SKM-1 treated with dmso at 0.1 percent for 144 hours (cell line): ENCODE results near the gene LRIG2.
"Not testable (repeated sequence)": the region's sequence is repeated elsewhere in the genome, so short reads cannot be mapped to it uniquely, and the experiment has no call there.

ENCODE experiments used
- DNase-seq: peaks from one replicate; lab custom pipeline; 2025; ENCODE audit not compliant: unreplicated experiment; lab: John Stamatoyannopoulos, UW

Gene LRIG2

DNA sequence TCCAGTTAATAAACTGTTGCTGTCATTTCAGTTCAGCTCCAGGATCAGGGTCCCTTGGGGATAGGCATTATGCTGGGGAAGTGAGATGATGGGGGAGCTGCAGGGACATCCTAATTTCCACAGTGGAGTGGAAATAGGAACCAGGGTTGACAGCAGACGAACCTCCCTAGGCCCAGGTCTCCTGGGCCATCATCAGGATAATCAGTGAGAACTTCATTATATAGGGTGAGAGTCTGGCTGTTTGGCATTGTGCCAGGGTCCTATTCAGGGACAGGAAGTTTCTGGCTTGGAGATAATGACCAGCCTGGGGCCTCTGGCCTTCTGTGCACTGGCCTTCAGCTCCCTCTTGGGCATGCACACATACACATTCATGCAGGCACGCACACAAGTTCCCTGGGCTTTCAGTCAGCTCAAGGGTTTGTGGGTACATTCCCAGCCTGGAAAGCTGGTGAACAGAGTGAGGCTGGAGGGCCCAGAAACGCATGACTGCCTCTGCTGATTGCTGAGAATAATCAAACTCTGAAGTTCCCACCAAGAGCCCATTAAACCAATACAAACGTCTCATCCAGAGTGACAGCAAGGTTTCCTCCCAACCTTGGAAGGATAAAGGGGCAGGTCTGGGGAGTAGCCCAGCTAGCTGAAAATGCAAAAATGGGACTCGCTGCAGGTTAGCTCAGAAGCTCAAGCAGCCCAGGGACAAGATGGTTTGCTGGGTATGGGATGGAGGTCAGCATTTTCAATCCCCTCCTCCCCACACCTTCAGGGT is 13.9 kb upstream of the LRIG2 start:
- DNase-seq: no peak

DNA sequence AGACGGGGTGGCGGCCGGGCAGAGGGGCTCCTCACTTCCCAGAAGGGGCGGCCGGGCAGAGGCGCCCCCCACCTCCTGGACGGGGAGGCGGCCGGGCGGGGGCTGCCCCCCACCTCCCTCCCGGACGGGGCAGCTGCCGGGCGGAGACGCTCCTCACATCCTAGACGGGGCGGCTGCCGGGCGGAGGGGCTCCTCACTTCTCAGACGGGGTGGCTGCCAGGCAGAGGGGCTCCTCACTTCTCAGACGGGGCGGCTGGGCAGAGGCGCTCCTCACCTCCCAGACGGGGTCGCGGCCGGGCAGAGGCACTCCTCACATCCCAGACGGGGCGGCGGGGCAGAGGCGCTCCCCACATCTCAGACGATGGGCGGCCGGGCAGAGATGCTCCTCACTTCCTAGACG is 9.5 kb upstream of the LRIG2 start:
- DNase-seq: not testable (repeated sequence)

DNA sequence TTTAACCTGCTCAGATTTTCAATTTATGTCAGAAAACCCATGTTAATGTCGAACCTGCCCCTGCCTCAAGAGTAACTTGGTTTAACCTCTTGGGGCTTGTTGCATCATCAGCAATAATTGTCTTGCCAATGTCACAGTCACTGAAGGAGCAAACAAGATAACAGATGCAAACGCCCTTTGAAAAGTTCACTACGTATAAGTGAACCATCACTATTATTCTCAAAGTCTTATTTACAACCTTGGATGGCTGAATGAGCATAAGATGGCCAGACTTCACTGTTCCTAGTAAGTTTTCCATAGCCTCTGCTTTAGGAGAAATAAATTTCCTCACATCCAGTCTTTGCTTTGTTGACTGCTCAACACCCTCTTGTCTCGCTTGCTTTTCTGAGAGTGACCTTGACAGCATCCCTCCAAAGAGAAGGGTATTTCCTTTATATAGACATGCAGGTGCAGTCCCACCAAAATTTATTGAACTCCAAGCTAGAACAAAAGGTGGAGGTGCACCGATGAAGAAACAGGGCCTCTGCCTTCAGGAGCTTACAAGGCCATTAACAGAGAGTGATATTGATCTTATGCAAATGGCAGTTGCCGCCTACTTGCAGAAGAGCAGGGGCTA is 749 bp upstream of the LRIG2 start:
- DNase-seq: no peak

DNA sequence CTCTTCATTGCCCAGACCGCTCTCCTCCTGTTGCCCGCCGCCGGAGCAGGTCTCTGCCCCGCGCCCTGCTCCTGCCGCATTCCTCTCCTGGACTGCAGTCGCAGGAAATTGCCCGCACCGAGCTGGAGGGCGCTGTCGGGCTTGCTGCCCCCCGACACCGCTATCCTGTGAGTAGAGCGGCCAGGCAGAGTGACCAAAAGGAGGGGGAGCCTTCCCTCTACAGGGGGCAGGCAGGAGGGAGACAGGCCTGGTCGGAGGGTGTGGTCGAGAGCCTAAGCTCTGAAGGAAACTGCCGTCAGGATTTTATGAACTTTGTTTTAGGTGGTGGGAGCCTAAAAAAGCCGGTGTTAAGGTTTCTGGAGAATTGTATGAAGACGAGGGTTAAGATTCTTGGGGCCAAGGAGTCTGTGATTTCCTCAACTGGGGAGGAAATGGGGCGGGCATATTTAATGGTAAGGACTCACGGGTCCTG is 517 bp downstream of the LRIG2 start:
- DNase-seq: no peak

DNA sequence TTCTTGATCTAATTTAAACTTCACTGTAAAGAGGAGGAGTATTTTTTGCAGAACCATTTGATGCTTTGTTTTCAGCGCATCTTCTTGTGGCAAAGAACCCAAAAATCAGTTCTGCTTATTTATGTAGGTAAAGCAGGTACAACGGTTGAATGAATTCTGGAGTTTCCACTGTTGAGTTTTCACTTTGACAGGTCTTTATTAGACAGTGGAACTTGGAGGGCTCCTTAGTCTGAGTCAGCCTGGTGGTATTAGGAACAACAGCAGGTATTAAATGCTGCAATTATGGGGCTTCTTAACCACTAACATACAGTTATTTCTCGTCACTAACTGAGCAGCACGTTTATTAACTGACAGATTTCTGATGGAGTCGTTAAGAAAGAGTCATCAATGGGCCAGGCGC is 1.2 kb downstream of the LRIG2 start:
- DNase-seq: no peak

DNA sequence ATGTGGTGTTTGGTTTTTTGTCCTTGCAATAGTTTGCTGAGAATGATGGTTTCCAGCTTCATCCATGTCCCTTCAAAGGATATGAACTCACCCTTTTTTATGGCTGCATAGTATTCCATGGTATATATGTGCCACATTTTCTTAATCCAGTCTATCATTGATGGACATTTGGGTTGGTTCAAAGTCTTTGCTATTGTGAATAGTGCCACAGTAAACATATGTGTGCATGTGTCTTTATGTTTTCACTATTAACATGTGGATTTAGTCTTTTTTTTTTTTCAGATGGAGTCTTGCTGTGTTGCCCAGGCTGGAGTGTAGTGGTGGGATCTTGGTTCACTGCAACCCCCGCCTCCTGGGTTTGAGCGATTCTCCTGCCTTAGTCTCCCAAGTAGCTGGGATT is 5.0 kb downstream of the LRIG2 start:
- not testable (repeated sequence) for DNase-seq

DNA sequence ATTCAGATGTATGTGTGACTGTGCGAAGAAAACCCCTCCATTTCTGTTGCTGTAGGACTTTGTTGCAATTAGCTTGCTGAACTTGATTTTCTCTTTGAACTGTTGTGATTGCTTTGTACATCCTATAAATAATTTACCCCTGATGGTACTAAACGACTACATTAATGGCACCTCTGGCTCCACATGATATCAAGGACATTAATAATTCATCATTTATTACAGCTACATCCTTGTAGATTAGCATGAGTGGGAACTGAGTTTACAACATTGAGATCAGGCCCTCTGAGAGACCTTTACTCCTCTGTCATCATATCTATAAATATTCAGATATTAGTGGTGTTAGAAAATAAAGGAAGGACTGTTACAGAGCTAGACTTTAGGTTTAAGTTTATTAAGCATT is 13.5 kb downstream of the LRIG2 start:
- DNase-seq: no peak

DNA sequence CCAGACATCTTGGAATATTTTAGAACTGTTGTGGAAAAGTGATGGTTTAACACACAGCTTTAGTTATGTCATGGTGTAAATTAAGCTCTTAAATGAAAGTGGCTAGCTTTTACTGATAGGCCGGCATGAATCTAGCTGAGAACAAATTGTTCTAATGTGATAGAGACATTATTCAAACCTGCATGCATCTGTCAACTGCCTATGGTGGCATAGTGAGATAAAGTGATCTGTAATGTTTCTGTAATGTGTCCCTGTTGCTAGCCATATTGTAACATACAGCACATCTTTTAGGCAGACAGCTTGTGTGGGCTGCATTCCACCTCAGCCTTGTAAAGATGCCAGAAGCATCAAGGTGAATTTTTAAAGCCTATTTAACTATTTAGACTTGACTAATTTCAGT is 16.0 kb downstream of the LRIG2 start:
- DNase-seq: no peak

DNA sequence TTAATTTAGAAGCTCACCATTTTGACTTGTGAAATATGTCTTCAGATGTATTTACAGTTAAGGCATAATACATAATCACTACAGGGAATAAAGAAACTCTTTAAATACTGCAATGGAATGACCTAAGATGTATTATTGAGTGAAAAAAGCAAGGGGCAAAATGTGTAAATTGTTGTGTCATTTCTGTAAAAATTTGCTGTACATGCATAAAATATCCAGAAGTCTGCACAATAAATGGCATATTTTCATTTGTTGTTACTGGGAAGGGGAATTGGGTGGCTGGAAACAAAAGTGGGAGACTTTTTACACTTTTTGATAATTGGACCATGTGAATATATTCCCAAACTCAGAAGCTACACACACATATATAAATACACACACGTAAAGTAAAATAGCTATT is 17.1 kb downstream of the LRIG2 start:
- no peak for DNase-seq

DNA sequence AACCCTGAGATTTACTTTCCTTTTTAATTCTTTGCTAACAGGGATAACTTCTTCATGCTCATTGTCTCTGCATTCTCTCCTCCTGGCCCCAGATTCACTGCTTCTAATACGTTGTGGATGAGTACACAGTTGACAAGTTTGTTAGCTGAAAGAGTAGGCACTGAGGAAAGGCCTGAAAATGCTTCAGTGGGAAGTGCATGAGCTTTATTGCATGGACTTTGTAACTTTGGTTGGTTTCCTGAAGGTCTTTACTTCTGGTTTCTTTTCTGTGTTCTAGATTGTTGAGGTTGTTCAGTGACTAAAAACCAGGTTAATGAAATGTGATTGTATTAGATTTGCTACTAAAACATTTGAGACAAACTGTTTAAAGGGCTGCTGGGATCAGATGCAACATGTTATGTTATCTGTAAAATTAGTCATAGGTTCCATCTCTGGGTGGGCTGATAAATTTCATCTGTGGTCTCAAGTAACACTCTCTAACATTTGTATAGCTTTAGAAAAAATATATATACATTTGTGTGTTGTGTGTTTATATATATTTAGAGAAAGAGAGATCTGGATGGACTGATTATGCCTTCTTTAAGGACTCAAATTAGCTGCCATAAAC is 19.1 kb downstream of the LRIG2 start:
- DNase-seq: no peak

DNA sequence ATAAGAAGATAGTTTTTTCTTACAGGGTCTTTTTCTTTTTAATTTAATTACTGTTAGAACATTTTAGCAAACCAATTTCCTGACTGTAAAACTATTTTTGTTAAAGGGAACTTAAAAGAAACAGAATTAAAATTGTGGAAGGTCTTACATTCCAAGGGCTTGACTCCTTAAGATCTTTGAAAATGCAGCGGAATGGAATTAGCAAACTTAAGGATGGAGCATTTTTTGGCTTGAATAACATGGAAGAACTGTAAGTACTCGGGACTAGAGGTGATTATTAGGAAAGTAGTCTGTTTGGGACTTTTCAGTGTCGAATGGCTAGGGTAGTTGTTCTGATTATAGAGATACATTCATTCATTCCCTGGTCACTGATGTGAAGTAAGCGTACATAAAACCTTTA is 21.5 kb downstream of the LRIG2 start:
- DNase-seq: no peak

DNA sequence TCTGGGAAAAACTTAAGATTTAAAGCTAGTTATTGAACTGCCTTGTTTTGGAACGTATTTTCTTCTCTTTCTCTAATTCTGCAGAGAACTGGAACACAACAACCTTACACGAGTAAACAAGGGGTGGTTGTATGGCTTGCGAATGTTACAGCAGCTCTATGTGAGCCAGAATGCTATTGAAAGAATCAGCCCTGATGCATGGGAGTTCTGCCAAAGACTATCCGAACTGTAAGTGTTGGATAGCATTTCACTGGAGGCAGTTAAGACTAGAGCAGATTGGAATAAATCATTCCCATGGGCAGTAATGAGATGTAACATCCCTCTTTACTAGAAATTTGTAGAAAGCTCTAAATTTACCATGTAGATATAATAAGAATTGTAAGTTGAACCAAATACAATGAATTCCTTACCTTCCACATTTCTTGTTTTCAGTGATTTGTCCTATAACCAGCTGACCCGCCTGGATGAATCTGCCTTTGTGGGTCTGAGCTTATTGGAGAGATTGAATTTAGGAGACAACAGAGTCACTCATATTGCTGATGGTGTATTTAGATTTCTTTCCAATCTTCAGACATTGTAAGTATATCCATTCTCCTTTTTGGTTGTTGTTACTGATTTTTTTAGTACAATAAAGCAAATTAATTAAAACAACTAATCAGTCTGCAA is 22.9 kb downstream of the LRIG2 start:
- DNase-seq: no peak

DNA sequence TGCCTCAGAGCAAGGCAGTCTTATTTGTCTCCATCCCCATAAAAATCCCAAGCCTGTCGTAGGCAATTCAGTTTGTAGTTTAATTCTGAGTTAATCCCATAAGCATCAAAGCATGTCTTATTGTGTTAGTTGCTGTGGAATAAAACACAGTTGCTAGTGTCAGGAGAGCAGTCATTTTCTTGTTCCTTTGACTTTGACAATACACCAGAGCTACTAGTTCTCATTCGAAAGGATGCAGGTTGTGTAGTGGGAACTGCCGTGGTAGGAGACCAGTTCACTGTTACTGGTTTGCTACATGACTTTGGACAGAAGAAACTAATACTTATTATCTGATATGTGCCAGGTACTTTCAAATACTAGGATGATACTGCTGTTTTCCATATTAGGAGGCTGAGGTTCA is 23.5 kb downstream of the LRIG2 start:
- DNase-seq: no peak

DNA sequence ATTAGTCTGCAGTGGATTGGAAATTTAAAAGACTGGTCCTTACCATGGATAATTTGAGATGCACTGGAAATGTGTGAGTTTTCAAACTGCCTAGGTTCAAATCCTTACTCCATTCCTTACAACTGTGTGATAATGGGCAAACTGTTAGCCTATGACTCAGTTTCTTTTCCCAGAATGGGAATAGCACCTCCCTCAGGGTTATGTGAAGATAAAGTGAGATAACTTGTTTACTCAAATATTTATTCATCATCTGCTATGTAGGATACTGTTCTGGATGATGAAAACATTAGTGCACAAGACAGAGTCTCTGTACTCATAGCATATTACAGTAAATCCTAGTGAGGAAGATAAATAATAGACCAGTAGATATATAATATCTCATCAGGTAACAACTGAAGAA is 28.6 kb downstream of the LRIG2 start:
- DNase-seq: no peak

DNA sequence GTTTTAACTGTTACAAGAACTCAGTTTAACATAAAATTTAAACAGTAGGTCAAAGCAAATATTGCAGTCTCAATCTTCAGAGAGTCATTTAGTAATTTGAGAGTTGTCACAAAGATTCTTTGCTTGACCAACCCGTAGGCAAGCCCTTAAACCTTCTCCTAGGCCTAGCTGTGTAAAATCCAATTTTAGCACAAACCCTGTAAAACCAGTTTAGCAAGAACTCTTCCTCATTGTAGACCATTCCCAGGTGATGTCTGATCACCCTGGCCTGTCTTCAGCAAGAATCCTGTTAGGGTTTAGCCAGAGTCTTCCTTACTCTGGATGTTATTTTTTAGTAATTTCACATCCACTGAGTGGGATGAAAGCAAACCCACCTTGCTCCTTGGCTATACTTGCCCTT is 30.1 kb downstream of the LRIG2 start:
- no peak for DNase-seq

DNA sequence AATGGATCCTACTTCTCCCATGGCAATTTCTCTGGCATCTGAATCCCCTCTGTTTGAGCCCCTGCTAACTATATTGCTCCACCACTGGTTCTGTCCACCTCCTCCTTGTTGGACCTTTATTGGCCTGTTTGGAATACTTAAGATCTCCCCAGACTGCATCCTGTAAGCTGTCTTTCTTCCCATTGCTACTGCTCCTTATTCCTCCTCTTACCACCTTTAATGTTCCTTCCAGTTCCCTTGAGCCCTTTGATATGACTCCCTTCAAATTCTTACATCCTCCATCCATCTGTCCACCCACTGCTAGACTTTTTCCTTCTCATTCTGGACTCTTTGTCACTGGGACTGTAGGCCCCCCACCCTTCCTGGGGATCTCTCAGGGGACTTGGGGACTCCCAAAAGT is 31.0 kb downstream of the LRIG2 start:
- no peak for DNase-seq

DNA sequence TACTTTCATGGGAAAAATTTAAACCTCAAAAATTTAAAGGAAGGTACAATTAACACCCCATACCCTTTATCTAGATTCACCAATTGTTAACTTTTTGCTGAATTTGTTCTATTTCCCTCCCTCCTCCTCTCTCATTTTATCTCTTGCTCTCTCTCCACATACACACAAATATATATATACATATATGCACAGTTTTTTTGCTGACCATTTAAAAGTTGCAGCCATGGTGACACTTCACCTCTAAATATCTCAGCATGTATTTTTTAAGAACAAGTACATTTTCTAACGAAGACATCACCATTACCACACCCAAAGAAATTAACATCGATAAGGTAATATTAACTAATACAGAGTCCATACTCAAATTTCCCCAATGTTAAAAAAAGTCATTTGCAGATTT is 33.9 kb downstream of the LRIG2 start:
- no peak for DNase-seq

DNA sequence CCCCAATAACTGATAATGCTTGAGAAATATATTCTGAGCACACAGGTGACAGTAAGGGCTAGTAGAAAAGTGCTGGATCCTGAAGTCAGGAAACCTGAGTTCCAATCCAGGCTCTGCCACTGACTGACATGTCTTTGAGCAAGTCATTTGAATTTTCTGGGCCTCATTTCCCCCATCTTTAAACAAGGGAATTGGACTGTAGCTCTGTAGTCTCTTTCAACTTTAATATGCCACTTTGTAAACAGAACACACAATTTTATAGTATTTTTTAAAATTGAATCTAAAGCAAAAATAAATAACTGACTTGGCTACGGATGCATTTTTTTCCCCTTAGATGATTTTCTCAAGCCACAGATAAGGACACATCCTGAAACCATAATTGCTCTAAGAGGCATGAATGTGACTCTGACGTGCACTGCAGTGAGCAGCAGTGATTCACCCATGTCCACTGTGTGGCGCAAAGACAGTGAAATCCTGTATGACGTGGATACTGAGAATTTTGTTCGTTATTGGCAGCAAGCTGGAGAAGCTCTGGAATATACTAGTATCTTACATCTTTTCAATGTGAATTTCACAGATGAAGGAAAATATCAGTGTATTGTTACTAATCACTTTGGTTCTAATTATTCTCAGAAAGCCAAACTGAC is 37.0 kb downstream of the LRIG2 start:
- no peak for DNase-seq

DNA sequence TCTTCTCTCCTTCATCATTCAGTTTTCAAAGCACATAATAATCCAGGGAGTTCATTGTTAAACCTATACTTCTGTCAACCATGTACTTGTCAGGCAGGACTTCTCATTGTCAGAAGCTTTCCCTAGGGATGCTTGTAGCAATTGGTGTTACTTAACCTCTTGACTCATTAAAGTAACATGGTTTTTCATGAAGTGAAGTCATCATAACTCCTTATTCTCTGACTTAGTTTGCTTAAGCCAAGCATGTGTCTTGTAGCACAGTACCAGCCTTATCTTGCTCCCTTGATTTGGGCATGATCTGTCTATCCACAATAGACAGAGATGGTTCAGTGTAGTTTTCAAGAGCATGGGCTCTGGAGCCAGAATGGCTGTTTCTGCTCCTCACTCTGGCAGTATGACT is 45.3 kb downstream of the LRIG2 start:
- DNase-seq: no peak

DNA sequence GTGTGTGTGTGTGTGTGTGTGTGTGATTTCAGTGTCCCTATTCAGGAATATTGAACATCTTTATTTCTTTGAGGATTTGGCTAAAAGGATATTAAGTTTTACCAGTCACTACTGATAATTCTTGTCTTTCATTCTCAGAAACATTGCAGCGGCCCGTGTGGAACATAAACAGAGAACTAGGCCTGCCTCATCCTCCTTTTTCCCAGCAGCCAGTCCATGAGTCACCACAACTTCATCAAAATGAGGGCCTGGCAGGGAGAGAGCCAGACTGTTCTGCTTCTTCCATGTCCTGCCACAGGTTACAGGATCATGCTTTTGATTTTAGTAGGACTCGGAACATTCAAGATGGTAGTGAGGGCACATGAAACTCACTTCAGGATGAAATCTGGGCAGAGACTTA is 50.7 kb downstream of the LRIG2 start:
- DNase-seq: no peak

DNA sequence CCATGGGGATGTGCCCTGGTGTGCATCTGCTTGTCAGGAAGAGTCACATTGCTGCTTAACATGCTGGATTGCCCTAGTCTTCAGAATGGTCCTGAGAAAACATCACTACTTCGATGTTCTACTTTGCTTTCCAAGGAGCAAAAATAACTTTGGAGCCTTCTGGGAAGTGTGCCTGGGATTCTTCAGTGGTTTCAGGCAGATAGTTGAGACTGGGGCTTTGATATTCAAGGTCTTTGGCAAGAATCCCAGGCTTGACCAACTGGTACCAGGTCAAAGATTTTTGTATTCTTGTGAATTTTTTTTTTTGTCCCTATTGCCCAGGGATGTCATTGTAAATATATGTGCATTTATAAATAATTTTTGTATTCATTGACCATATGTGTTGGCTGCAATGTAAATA is 51.4 kb downstream of the LRIG2 start:
- no peak for DNase-seq
